MCF 10A (cell line): ENCODE data around the gene NME9. TPM values are rescaled to one million over a fixed set of nuclear protein-coding genes. Genes with fewer than 3 reads are reported as not detected.

Experiments
- BruUV-seq: library from RNA; stranded (reverse); fragments of 400-500 nt; replicated peaks from 2 replicates; lab custom pipeline; 2021; lab: Mats Ljungman, UMichigan
- CTCF ChIA-PET: fragments of 300-600 bp; sonication (Branson Sonifier 250); formaldehyde crosslinking; extraction: SDS; loops from one replicate; lab custom pipeline; 2021; ENCODE audit warnings: antibody characterized with exemption, inconsistent platforms; lab: Yijun Ruan, JAX
- POLR2A ChIA-PET: fragments of 300-600, 350-650 bp; sonication (Branson Sonifier 250); formaldehyde crosslinking; extraction: SDS; loops from one replicate; lab custom pipeline; 2020; ENCODE audit warnings: antibody characterized with exemption, inconsistent platforms; lab: Yijun Ruan, JAX
- DNase-seq: peaks from one replicate; pipeline ENCODE4 v3.0.0-alpha.2; 2018; ENCODE audit not compliant: unreplicated experiment
- H3K27ac Mint-ChIP-seq: one replicate; pipeline ENCODE4 v1.8.0; 2022; ENCODE audit warnings: mild to moderate bottlenecking, low read depth, mixed read lengths; ENCODE audit not compliant: unreplicated experiment
- H3K27me3 Mint-ChIP-seq: one replicate; pipeline ENCODE4 v1.8.0; 2022; ENCODE audit warnings: mixed read lengths; ENCODE audit not compliant: insufficient read depth, unreplicated experiment
- H3K36me3 Mint-ChIP-seq: one replicate; pipeline ENCODE4 v1.8.0; 2022; ENCODE audit warnings: mild to moderate bottlenecking, moderate library complexity, mixed read lengths; ENCODE audit not compliant: insufficient read depth, unreplicated experiment
- H3K4me1 Mint-ChIP-seq: one replicate; pipeline ENCODE4 v1.8.0; 2022; ENCODE audit warnings: mixed read lengths; ENCODE audit not compliant: insufficient read depth, unreplicated experiment
- H3K4me3 Mint-ChIP-seq: one replicate; pipeline ENCODE4 v1.8.0; 2022; ENCODE audit warnings: mild to moderate bottlenecking, moderate library complexity, mixed read lengths; ENCODE audit not compliant: unreplicated experiment
- H3K9me3 Mint-ChIP-seq: one replicate; pipeline ENCODE4 v1.8.0; 2022; ENCODE audit warnings: mixed read lengths; ENCODE audit not compliant: unreplicated experiment
- CTCF ChIP-seq: fragments of 200-600 bp; IDR thresholded peaks from one replicate; pipeline ENCODE4 v1.8.0; 2022; ENCODE audit warnings: antibody characterized with exemption, mild to moderate bottlenecking; ENCODE audit not compliant: unreplicated experiment
- intact Hi-C: fragments of 100-400 bp; cut with micrococcal nuclease; formaldehyde crosslinking; loops from 2 replicates; pipeline ENCODE4 v1.14.1; 2022
- total RNA-seq: library from RNA; stranded (reverse); gene quantifications from 2 replicates; pipeline ENCODE4 v1.2.3, GENCODE V29; 2022

NME9 gene
- total RNA-seq, 1 experiment from 2014 or later = not detected

DNA sequence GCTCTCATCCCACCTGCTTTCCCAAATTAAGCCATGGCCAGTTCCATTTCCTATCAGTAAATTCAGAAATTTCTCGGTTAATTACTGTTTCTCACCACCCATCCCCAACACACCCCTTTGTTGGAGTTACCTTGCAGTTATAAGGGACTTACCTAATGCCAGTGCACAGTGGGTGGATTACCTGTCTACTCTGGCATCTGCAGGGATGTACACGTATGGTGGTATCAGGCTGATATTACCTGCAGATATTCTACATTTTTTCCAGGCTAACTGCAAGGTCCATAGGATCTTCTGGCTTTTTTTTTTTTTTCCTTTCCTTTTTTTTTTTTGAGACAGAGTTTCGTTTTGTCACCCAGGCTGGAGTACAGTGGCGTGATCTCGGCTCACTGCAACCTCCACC lies 10.9 kb upstream of the NME9 start:
- Mint-ChIP-seq H3K27ac (no peak overlapping the region), H3K4me1 (no peaks in the 10 kb centered on the region), H3K27me3 (no peaks in the 10 kb centered on the region), H3K4me3 (no peak overlapping the region), H3K36me3 (no peaks in the 10 kb centered on the region), H3K9me3 (no peaks in the 10 kb centered on the region)
- ChIA-PET POLR2A (no interaction called here), CTCF (interaction anchor here (0.7 to 0.8 kb wide), 3 partner anchors 10 to 637 kb away, joined by 3 to 4 read pairs (median 4); no protein-coding TSS in a partner anchor)
- no peak for TF ChIP-seq CTCF
- no TSS peak for BruUV-seq
- DNase-seq = no peak
- intact Hi-C loops = no loop called here

DNA sequence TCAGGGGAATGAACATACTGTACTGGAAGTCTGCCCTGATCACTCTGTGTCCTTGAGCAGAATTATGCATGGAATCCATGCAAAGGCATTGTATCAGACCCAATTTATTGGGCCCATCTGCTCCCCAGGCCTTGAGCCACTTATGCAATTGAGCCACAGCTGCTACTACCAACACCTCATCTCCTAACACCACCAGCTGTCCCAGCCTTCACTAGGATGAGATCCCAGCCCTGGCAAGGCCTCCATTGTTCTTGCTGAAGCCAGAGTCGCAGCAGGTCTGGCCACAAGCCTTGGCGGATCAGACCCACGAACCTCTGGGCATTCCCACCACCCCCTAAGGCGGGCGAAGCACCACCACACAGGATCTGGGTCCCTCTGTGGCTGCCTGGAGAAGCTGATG lies 9.2 kb upstream of the NME9 start:
- BruUV-seq = no TSS peak
- Mint-ChIP-seq H3K4me1 (no peaks in the 10 kb centered on the region), H3K36me3 (no peaks in the 10 kb centered on the region), H3K9me3 (no peaks in the 10 kb centered on the region), H3K27ac (no peak overlapping the region), H3K4me3 (no peak overlapping the region), H3K27me3 (no peaks in the 10 kb centered on the region)
- POLR2A ChIA-PET = no interaction called here
- CTCF ChIA-PET = interaction anchor here (0.6 to 1.5 kb wide), 3 partner anchors 10 to 70 kb away, joined by 3 to 4 read pairs (median 3); no protein-coding TSS in a partner anchor
- DNase-seq = no peak
- intact Hi-C loops = no loop called here
- no peak for TF ChIP-seq CTCF

- DNase-seq = no peak
- no TSS peak for BruUV-seq
- ChIA-PET CTCF (interaction anchor here (0.6 to 1.5 kb wide), 3 partner anchors 10 to 70 kb away, joined by 3 to 4 read pairs (median 3); no protein-coding TSS in a partner anchor), POLR2A (no interaction called here)
- no peaks in the 10 kb centered on the region for H3K27me3 Mint-ChIP-seq
- intact Hi-C loops = no loop called here
- no peak overlapping the region for H3K4me3 Mint-ChIP-seq
- H3K27ac Mint-ChIP-seq = no peak overlapping the region
- H3K9me3 Mint-ChIP-seq = no peaks in the 10 kb centered on the region
- no peaks in the 10 kb centered on the region for H3K36me3 Mint-ChIP-seq
- no peaks in the 10 kb centered on the region for H3K4me1 Mint-ChIP-seq
- no peak for TF ChIP-seq CTCF
Observed at GRCh38 chr3:138338244-138338643, 8.6 kb upstream of the NME9 start.

DNA sequence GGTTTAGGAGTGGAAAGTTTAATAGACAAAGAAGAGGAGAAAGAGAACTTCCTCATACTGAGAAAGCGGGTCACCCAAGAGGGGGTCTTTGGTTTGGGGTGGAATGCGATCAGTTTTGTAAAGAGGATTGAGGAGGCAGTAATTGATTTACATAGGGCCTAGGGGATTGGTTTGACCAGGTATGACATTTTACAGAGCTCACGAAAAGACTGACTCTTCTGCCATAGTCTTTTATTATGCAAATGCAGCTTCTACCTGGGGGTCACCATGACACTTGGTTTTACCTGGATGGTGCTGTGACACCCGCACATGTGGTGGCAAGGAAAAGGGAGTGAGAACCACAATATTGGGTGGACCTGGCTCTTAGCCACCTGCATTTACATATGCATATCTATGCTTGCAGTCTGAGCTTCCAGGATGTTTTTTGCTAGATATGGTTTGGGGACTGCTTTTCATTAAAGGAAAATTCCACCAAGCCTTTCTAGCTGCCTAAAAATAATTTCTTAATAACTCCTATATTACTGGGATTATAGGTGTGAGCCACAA lies 6.9 kb upstream of the NME9 start:
- CTCF ChIA-PET = interaction anchor here (0.8 to 3.3 kb wide), 5 partner anchors 8 to 587 kb away, joined by 4 to 20 read pairs (median 7); no protein-coding TSS in a partner anchor

More for the DNA sequence above, 6.9 kb upstream of the NME9 start:
- no TSS peak for BruUV-seq
- Mint-ChIP-seq H3K27me3 (no peaks in the 10 kb centered on the region), H3K36me3 (no peaks in the 10 kb centered on the region), H3K27ac (no peak overlapping the region), H3K9me3 (no peaks in the 10 kb centered on the region), H3K4me3 (no peak overlapping the region), H3K4me1 (no peaks in the 10 kb centered on the region)
- intact Hi-C loops = no loop called here
- POLR2A ChIA-PET = no interaction called here
- TF ChIP-seq CTCF = no peak
- DNase-seq = no peak
